NCI-H2107 (cell line): ENCODE measurements around the gene PDHA1.

Experiments
- DNase-seq: peaks from one replicate; lab custom pipeline; 2025; lab: John Stamatoyannopoulos, UW

The PDHA1 gene

GRCh38 chrX:19375546-19375945 lies 31.8 kb downstream of the PDHA1 start:
- DNase-seq, result no peak

- no peak for DNase-seq
Measured at GRCh38 chrX:19377799-19378198, 34.1 kb downstream of the PDHA1 start.

DNA sequence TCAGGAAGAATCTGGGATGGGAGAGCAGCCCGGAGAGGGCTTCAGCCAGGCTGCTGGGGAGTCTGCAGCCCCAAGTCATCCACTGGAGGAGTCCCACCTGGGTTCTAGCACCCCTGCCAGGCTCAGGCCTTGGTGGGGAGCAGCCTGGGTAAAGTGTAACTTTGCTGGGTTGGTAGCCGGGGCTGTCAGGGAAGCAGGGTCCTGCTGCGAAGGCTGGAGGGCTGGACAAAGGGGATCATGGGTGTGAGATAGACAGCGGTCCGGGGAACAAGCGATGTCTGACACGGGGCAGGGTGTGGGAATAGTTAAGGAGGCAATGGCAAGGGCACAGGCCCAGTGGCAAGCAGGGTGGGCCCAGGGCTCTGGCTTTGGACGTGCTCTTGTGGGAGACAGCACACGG lies 37.6 kb downstream of the PDHA1 start:
- DNase-seq, result no peak

DNA sequence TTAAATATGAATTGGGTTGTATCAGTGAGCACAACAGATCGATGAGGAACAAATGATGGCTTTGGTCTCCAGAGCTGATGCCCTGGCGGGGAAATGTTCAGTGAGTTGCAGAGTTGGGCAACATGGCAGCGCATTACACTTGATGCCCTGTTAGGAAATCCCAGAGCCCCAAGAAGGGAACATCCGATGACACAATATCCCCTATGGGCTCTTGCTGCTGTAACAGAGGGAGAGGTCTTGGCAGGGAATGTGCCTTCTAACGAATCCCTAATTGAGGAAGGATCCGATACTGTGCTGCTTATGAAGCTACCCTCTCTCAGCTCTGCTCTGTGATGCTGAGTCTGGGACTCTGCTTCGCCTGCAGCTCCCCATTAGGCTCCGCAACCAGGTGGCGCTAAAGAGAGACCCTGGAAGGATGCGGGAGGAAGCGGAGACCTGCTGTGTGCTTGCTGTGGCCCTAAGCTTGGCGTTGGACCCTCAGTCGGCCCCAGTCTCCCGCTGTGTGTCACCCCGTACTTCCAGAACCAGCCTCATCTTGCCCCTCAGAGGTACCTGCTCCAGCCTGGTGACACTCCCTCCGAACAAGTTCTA lies 38.9 kb downstream of the PDHA1 start:
- DNase-seq, result peak; percentile 17

DNA sequence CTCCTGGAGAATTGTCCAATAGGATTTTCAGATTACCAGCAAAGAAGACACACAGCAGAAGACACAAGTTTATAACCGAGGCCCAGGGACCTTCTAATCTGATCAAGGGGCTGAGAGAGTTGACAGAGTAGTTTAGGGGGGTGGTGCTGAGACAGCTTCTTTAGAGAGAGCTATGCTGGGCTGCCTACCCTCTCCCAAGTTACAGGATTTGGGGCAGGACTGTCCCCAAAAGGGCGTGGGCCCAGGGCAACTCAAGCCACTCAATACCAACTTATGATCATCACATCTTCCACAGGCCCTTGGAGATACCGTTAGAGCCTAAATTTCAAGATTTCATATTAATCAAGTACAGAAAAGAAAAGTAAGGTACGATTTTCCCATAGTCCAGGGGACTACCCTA lies 43.0 kb downstream of the PDHA1 start:
- DNase-seq, result no peak

DNA sequence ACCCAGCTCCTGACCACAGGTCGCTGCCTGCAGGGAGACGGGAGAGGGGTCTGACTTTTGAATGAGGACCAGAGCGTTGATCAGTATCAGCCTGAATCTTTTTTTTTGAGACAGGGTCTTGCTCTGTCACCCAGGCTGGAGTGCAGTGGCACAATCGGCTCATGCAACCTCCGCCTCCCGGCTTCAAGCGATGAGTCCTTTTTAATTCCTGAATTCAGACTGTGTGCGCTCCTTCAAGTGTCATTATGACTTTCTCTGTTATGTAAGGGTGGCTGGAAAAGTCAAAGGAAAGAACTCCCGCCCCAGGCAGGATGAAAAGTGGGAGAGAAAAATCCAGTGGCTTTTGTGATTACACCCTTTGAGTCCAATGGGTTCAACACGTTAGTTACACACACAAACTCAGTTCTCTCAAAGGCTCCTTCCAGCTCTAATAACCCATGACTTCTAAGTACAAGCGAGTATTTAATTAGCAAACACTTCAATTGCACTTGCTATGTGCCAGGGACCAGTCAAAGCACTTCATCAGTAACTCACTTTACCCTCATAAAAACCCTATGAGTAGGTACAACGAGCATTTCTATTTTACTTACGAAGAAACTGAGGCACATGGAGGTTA lies 44.4 kb downstream of the PDHA1 start:
- no peak for DNase-seq

GRCh38 chrX:19388741-19389140 lies 45.0 kb downstream of the PDHA1 start:
- DNase-seq, result no peak

DNA sequence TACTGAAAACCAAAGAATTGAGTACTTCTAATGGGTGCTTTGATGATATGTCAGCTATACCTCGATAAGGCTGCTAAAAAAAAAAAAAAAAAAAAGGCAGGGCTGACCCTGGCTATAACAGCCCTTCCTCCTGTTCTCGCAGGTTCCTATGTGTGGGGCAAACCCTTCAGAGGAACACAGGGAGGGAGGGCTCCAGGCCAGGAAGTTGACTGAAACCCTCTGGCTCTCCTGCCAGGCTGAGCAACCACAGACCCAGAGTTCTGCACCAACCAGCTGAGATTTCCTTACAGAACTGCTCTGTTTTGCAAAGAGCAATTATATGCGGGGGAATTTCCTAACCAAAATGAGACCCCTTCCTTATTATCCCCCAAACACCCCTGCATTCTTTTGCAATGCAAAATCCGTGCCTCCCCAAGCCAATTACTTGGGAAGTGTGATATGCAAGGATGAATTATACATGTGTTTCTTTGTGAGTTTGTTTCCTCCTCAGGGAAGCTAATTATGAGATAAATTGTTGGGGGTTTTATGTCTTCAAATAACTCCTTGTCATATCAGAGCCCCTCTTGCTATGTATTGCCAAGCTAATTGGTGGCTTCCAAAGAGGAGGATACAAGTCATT lies 45.6 kb downstream of the PDHA1 start:
- DNase-seq, result no peak

DNA sequence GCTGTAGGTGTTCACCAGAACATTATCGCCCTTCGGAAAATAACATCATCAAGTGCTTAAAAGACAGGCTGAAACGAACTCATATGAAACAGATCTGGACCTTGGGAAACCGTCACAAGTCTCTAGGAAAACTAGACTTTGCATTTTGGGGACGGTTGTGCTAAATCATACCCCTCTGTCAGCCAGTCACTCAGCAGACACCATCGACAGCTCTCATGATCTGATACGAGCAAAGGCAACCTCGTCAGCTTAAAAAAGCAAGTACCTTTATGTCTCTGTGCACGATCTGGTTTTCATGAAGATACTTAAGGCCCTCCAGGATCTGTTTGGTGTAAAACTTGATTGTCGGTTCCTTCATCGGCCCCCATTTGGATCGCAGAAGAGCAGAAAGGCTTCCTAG lies 48.4 kb downstream of the PDHA1 start:
- DNase-seq, result no peak

- no peak for DNase-seq
Measured at GRCh38 chrX:19392703-19393102, 49.0 kb downstream of the PDHA1 start.

DNA sequence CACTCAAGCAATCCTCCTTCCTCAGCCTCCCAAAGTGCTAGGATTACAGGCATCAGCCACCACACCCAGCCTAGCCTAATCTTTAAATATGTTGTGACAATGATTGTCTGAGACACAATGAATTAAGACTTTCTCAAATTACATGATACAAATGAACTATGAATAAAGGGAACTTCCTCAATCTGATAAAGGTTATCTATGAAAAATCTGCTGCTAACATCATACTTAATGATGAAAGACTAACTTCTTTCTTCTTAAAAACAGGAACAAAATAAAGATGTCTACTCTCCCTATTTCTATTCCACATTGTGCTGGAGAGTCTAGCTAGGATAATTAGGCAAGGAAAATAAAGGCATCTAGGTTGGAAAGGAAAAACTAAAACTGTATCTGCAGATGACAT lies 60.0 kb downstream of the PDHA1 start:
- no peak for DNase-seq

DNA sequence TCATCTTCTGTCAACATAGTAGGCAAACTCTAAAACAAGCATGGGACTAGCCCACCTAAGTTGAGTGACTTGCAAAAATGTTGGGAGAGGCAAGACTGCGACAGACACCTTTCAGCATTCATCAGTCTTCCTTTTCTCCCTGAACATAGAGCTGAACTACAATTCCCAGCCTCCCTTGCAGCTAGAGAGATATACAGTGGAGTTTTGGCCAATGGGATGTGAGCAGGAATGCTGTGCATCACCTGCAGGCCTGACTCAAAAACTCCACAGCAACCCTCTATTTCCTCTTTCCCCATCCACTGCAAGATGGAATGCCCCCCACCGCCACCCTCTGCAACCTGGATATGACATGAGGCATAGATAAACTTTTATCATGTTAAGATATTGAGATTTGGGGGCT lies 66.5 kb downstream of the PDHA1 start:
- DNase-seq, result no peak
